ENCODE results near the gene SFMBT2.
"Not testable (repeated sequence)": the region's sequence is repeated elsewhere in the genome, so short reads cannot be mapped to it uniquely, and the experiment has no call there.

SFMBT2 gene

GRCh38 chr10:7401156-7401555, 9.7 kb downstream of the SFMBT2 start:
- no peak for DNase-seq (ENCODE audit: low read depth in 2 of 2)

- DNase-seq (ENCODE audit: low read depth in 2 of 2), result no peak
These were observed 10.6 kb downstream of the SFMBT2 start for GRCh38 chr10:7400068-7400715.

- DNase-seq (ENCODE audit: low read depth in 2 of 2), result no peak
These were observed 11.3 kb downstream of the SFMBT2 start for GRCh38 chr10:7399533-7399932.

GRCh38 chr10:7397049-7398035, 13.5 kb downstream of the SFMBT2 start:
- DNase-seq (ENCODE audit: low read depth in 2 of 2), result no peak

- DNase-seq (ENCODE audit: low read depth in 2 of 2), result not testable (repeated sequence)
These were observed 18.5 kb downstream of the SFMBT2 start for GRCh38 chr10:7392301-7392700.

- no peak for DNase-seq (ENCODE audit: low read depth in 2 of 2)
These were observed 19.1 kb downstream of the SFMBT2 start for GRCh38 chr10:7391748-7392147.

GRCh38 chr10:7390689-7391110, 20.1 kb downstream of the SFMBT2 start:
- DNase-seq (ENCODE audit: low read depth in 2 of 2), result not testable (repeated sequence)

GRCh38 chr10:7389844-7390243, 21.0 kb downstream of the SFMBT2 start:
- DNase-seq (ENCODE audit: low read depth in 2 of 2), result no peak

GRCh38 chr10:7389346-7389745, 21.5 kb downstream of the SFMBT2 start:
- DNase-seq (ENCODE audit: low read depth in 2 of 2), result no peak

- DNase-seq (ENCODE audit: low read depth in 2 of 2), result no peak
These were observed 22.2 kb downstream of the SFMBT2 start for GRCh38 chr10:7388602-7389001.

GRCh38 chr10:7388149-7388548, 22.7 kb downstream of the SFMBT2 start:
- not testable (repeated sequence) for DNase-seq (ENCODE audit: low read depth in 2 of 2)

GRCh38 chr10:7385114-7385513, 25.7 kb downstream of the SFMBT2 start:
- DNase-seq (ENCODE audit: low read depth in 2 of 2), result no peak

- DNase-seq (ENCODE audit: low read depth in 2 of 2), result no peak
These were observed 27.4 kb downstream of the SFMBT2 start for GRCh38 chr10:7383442-7383841.

GRCh38 chr10:7380704-7381241, 30.1 kb downstream of the SFMBT2 start:
- DNase-seq (ENCODE audit: low read depth in 2 of 2), result no peak

GRCh38 chr10:7378602-7379403, 32.0 kb downstream of the SFMBT2 start:
- no peak for DNase-seq (ENCODE audit: low read depth in 2 of 2)

- no peak for DNase-seq (ENCODE audit: low read depth in 2 of 2)
These were observed 33.1 kb downstream of the SFMBT2 start for GRCh38 chr10:7377614-7378248.

GRCh38 chr10:7374795-7375194, 36.0 kb downstream of the SFMBT2 start:
- no peak for DNase-seq (ENCODE audit: low read depth in 2 of 2)

GRCh38 chr10:7373039-7373438, 37.8 kb downstream of the SFMBT2 start:
- no peak for DNase-seq (ENCODE audit: low read depth in 2 of 2)

GRCh38 chr10:7372504-7372903, 38.3 kb downstream of the SFMBT2 start:
- no peak for DNase-seq (ENCODE audit: low read depth in 2 of 2)

- DNase-seq (ENCODE audit: low read depth in 2 of 2), result no peak
These were observed 40.3 kb downstream of the SFMBT2 start for GRCh38 chr10:7370511-7370910.

- no peak for DNase-seq (ENCODE audit: low read depth in 2 of 2)
These were observed 45.6 kb downstream of the SFMBT2 start for GRCh38 chr10:7365027-7365745.

All from stimulated activated CD8-positive, alpha-beta memory T cell treated with anti-CD3 and anti-CD28 coated beads, Interleukin-2, amount 100 ng/mL, for 48 hours (primary cell).